HG03175 (cell line): ENCODE measurements around the gene ZNF705A.
"Not testable (repeated sequence)": the region's sequence is repeated elsewhere in the genome, so short reads cannot be mapped to it uniquely, and the experiment has no call there.

Source experiments
- ATAC-seq: cut with Tn5 transposase; IDR thresholded peaks from one replicate; pipeline ENCODE4 v1.9.1; 2021; ENCODE audit warnings: mild to moderate bottlenecking, moderate library complexity; ENCODE audit not compliant: unreplicated experiment

Gene ZNF705A

GRCh38 chr12:8156845-8157244 lies at the start of gene ZNF705A:
Gene ZNF705A (plus strand): TSS chr12:8157015. CDS start chr12:8172626, 15,611 bp downstream.
- no peak for ATAC-seq

- peak; percentile 58 for ATAC-seq
Observed at GRCh38 chr12:8108808-8109398, 47.9 kb upstream of the ZNF705A start.

DNA sequence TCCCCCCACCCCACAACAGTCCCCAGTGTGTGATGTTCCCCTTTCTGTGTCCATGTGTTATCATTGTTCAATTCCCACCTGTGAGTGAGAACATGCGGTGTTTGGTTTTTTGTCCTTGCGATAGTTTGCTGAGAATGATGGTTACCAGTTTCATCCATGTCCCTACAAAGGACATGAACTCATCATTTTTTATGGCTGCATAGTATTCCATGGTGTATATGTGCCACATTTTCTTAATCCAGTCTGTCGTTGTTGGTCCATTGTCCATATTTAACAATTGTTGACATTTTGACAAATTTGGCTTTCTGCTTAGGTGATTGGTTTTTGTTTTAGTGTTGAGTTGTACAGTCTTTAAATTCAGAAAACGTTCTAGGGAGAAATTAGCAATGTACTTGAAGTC lies 43.7 kb upstream of the ZNF705A start:
- ATAC-seq: not testable (repeated sequence)

GRCh38 chr12:8120072-8120713 lies 36.6 kb upstream of the ZNF705A start:
- ATAC-seq: no peak

- no peak for ATAC-seq
Observed at GRCh38 chr12:8123124-8123912, 33.5 kb upstream of the ZNF705A start, which contains the start of gene CLEC4A. Gene CLEC4A (plus strand): TSS chr12:8123617. CDS start chr12:8123879, 262 bp downstream.

GRCh38 chr12:8127138-8127537 lies 29.7 kb upstream of the ZNF705A start:
- no peak for ATAC-seq

DNA sequence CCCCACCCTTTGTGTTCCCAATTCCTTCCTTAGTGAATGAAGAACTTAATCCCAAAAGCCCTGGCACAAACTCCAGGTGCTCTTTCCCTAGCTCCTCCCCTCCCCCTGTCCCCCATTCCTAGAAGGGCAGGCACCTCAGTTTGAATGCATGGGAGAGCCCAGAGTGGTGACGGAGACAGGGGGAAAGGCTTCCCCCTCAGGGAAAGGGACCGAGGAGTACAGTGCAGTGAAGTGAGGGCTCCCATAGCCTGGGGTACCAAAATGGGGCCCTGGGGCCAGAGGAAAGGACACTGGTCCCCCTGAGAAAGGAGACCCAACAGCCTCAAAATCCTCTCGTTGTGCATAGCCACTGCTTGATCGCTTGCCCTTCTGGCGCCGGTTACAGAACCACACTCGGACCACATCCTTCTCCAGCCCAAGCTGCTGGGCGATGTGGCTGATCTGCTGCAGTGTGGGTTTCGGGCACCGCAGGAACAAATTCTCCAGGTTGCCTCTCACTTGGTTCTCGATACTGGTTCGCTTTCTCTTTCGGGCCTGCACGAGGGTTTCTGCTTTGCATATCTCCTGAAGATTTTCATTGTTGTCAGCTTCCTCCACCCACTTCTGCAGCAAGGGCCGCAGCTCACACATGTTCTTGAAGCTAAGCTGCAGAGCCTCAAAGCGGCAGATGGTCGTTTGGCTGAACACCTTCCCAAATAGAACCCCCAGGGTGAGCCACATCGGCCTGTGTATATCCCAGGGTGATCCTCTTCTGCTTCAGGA lies 23.0 kb upstream of the ZNF705A start:
- not testable (repeated sequence) for ATAC-seq

GRCh38 chr12:8134398-8134930 lies 22.4 kb upstream of the ZNF705A start:
- ATAC-seq: not testable (repeated sequence)

- not testable (repeated sequence) for ATAC-seq
Observed at GRCh38 chr12:8141647-8142046, 15.2 kb upstream of the ZNF705A start.

GRCh38 chr12:8143261-8143660 lies 13.6 kb upstream of the ZNF705A start:
- ATAC-seq: no peak

- ATAC-seq: no peak
Observed at GRCh38 chr12:8145754-8146441, 10.9 kb upstream of the ZNF705A start.

DNA sequence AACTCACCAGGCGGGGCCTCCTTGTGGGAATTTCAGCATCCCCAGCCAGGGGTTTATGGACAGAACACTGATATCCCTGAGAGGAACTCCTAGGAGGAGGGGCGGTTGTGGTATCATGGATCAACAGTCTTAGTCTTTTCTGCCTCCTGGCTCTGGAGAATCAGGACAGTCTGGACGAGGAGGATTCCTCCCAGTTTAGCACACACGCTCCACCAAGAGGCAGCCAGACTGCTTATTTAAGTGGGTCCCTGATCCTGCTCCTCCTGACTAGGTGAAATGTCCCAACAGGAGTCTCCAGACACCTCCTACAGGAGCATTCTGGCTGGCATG lies 10.4 kb upstream of the ZNF705A start:
- no peak for ATAC-seq

- no peak for ATAC-seq
Observed at GRCh38 chr12:8154526-8154925, 2.3 kb upstream of the ZNF705A start.

DNA sequence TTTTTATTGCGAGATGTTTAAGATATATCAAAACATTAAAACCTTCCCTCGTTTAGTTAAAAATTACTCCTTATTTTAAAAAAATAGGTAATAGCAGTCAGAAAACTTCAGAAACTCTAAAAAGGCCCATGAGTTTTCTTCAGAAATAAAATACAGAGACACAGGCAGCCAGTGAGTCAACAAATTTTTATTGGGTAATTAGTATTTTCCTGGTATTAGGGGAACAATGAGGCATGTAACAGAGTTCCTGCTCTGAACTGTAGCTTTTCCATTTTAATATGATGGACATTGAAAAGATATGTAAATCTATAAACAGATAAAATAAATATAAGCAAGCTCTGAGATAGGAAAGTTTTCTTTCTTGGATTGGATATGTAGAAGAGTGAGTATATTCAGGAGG lies 399 bp upstream of the ZNF705A start:
- ATAC-seq: no peak

- no peak for ATAC-seq
Observed at GRCh38 chr12:8157484-8158198, 826 bp downstream of the ZNF705A start.

DNA sequence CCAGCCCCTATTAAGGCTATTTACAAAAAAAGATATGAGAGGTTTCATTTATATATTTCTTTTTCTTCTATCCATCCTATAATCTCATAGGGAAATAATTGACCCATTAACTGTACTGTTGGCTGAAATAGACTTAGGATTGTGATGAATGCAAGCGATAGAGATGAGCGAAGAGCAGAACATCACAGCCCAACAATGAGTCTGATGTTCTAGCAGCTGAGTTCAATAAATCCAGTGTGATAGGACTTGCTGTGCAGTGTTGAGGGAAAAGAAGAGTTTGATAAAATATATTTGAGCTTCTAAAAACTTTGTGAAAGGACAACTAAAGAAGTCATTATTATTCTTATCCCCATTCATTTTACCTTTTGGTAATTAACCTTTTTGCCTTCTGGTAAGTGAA lies 16.1 kb downstream of the ZNF705A start:
- not testable (repeated sequence) for ATAC-seq

DNA sequence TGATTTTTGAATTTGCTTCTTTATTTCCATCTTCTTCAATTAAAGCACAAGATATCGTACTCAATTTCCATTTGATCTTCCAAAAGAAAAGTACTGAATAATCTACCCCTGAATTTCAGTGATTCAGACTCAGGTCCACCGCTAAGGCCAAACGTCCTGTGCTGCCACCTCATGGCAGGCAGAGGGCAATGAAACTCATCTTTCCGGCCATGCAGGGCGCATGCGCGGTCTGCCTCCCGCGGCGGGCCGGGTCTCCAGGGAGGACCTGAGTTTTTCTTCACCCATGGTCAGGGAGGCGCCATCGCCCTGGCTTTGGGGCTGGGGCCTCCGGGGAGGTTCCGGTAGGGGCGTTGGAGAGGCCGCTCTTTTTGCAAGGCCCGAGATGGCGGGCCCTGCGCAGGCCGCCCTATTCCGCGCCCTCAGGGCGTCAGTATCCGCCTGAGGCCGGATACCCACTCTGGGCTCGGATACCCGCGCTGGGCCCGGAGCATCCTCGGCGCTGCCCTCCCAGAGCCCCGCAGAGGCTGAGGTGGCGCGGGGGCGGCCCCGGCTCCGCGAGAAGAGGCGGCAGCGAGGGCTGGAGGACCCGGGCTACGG lies 23.3 kb downstream of the ZNF705A start:
- not testable (repeated sequence) for ATAC-seq

DNA sequence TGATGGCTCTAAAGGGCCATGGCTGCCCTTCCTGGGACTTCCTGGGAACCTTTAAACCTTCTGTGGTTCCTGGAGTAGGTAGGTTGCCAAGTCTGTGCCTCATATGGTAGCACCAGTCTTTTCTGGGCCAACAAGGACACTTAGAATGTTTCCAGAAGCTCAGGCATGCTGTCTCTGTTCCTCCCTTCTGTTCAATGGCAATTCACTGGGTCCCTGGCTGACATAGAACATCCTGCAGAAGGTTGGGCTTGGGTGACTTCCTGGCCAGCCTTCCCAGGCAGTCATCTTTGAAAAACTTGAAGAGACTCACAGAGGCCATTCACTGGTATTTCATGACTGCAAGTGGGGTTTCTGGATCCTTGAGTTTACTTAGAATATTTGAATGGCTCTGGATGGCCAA lies 24.5 kb downstream of the ZNF705A start:
- ATAC-seq: not testable (repeated sequence)

DNA sequence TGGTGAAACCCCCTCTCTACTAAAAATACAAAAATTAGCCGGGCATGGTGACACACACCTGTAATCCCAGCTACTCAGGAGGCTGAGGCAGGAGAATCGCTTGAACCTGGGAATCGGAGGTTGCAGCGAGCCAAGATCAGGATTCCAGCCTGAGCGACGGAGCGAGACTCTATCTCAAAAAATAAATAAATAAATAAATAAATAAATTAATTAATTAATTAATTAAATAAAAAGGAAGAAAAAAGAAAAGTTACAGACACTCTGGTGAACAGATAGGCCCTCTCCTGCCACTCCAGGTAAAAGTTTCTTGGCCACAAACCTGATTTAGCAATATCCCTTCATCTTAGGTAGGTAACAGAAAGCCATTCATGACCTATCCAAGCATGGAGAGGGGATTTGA lies 26.1 kb downstream of the ZNF705A start:
- not testable (repeated sequence) for ATAC-seq
